Uterus (tissue), 4 donors: ENCODE data around the gene MAP3K10. TPM values are rescaled to one million over a fixed set of nuclear protein-coding genes. Genes with fewer than 3 reads are reported as not detected.

Source experiments
- DNase-seq, 2 donors: peaks; one replicate each; pipeline ENCODE4 v3.0.0-alpha.2; 2019 to 2020
- H3K27ac ChIP-seq, 2 donors: fragments of 200-600 bp; sonication (generic); 1 replicate in 1 of 2; 2 replicates in 1 of 2; pipeline ENCODE4 v1.5.1; 2016 to 2018
- H3K27me3 ChIP-seq, 2 donors: fragments of 200-600 bp; sonication (generic); one replicate each; pipeline ENCODE4 v1.5.1; 2018 to 2019; ENCODE audit warnings: control low read depth in 1 of 2
- H3K36me3 ChIP-seq, 2 donors: fragments of 200-600 bp; sonication (generic); one replicate each; pipeline ENCODE4 v1.5.1; 2019; ENCODE audit warnings: control low read depth in 1 of 2
- H3K4me1 ChIP-seq, 2 donors: fragments of 200-600 bp; sonication (generic); one replicate each; pipeline ENCODE4 v1.5.1; 2018 to 2019; ENCODE audit warnings: control low read depth in 1 of 2
- H3K4me3 ChIP-seq, 2 donors: fragments of 200-600 bp; sonication (generic); 1 replicate in 1 of 2; 2 replicates in 1 of 2; pipeline ENCODE4 v1.5.1; 2018 to 2019; ENCODE audit warnings: mild to moderate bottlenecking in 1 of 2
- H3K9me3 ChIP-seq, 2 donors: fragments of 200-600 bp; sonication (generic); one replicate each; pipeline ENCODE4 v1.5.1; 2019; ENCODE audit warnings: control low read depth in 1 of 2
- CTCF ChIP-seq, 4 experiments: fragments of 200-600 bp in 2 of 4; fragments of 450-650 bp in 2 of 4; sonication (generic) in 2 of 4; IDR thresholded peaks; one replicate each; pipeline ENCODE4 v1.5.1; 2016 to 2019; ENCODE audit warnings: antibody characterized with exemption in 4 of 4, mild to moderate bottlenecking in 2 of 4, moderate library complexity in 1 of 4
- POLR2A ChIP-seq, 2 donors: fragments of 450-650 bp; IDR thresholded peaks; one replicate each; pipeline ENCODE4 v1.6.1; 2016; ENCODE audit warnings: antibody characterized with exemption in 2 of 2, mild to moderate bottlenecking in 1 of 2, moderate library complexity in 1 of 2
- intact Hi-C: fragments of 100-400 bp; cut with DNase I; formaldehyde crosslinking; loops from one replicate; pipeline ENCODE4 v1.15.1; 2023; ENCODE audit warnings: low total_unique reads
- total RNA-seq, 4 donors: library from RNA; depleted of rRNA in 3 of 4; stranded (reverse); fragments of >200 nt in 3 of 4; gene quantifications; one replicate each; pipeline versions ENCODE4 v1.1.0 to v1.2.4, GENCODE V29; 2014 to 2023
- donor health status: DM: yes; HTN: yes; CAD: no.

Gene MAP3K10
- total RNA-seq, 4 donors from 2014 or later: 1.0 to 29.0 (median 3.1) TPM

- intact Hi-C loops: no loop called here
- Histone ChIP-seq H3K9me3 (no peaks in the 10 kb centered on the region), H3K4me3 (peak overlapping the region; percentile 74 to 92), H3K4me1 (peaks cover 0 to 11% of the 10 kb centered on the region in 2 donors), H3K36me3 (no peaks in the 10 kb centered on the region), H3K27ac (peak overlapping the region; percentile 95 to 96), H3K27me3 (no peaks in the 10 kb centered on the region)
- peak in 1 of 2 donors; percentile 35 for DNase-seq
- TF ChIP-seq POLR2A (IDR thresholded peaks at IDR 0.05): no peak
- TF ChIP-seq CTCF (IDR thresholded peaks at IDR 0.05): no peak
Measured at GRCh38 chr19:40191836-40192646, 815 bp downstream of the MAP3K10 start.

- Histone ChIP-seq H3K9me3 (no peaks in the 10 kb centered on the region), H3K27ac (no peak overlapping the region), H3K27me3 (no peaks in the 10 kb centered on the region), H3K4me3 (no peak overlapping the region), H3K36me3 (no peaks in the 10 kb centered on the region), H3K4me1 (peaks cover 0 to 11% of the 10 kb centered on the region in 2 donors)
- intact Hi-C loops: no loop called here
- no peak for TF ChIP-seq CTCF (IDR thresholded peaks at IDR 0.05)
- TF ChIP-seq POLR2A (IDR thresholded peaks at IDR 0.05): no peak
- no peak for DNase-seq
Measured at GRCh38 chr19:40192758-40193586, 1.7 kb downstream of the MAP3K10 start.

- Histone ChIP-seq H3K27ac (no peak overlapping the region), H3K4me3 (no peak overlapping the region), H3K36me3 (no peaks in the 10 kb centered on the region), H3K9me3 (no peaks in the 10 kb centered on the region), H3K4me1 (peaks cover 0 to 11% of the 10 kb centered on the region in 2 donors), H3K27me3 (no peaks in the 10 kb centered on the region)
- intact Hi-C loops: no loop called here
- no peak for DNase-seq
- TF ChIP-seq CTCF (IDR thresholded peaks at IDR 0.05) (no peak), POLR2A (IDR thresholded peaks at IDR 0.05) (no peak)
Measured at GRCh38 chr19:40193587-40193849, 2.3 kb downstream of the MAP3K10 start.

GRCh38 chr19:40198272-40198990 is 7.2 kb downstream of the MAP3K10 start:
- Histone ChIP-seq H3K9me3 (no peaks in the 10 kb centered on the region), H3K27ac (no peak overlapping the region), H3K36me3 (no peaks in the 10 kb centered on the region), H3K4me1 (no peaks in the 10 kb centered on the region), H3K4me3 (no peak overlapping the region), H3K27me3 (no peaks in the 10 kb centered on the region)
- DNase-seq: no peak
- intact Hi-C loops: no loop called here
- no peak for TF ChIP-seq POLR2A (IDR thresholded peaks at IDR 0.05)
- no peak for TF ChIP-seq CTCF (IDR thresholded peaks at IDR 0.05)
